Measurements from ENCODE around the gene TUBB6. TPM values are rescaled to one million over a fixed set of nuclear protein-coding genes. Genes with fewer than 3 reads are reported as not detected.

TUBB6 gene
- total and polyA plus RNA-seq, 2 of the 8 experiments (the other 6 are each of a cell fraction or from before 2014, with no cell fraction given): 126 to 223 TPM

GRCh38 chr18:12317664-12318333 lies 9.8 kb downstream of the TUBB6 start:
- no peak overlapping the region for H3K27ac ChIP-seq (ENCODE audit: low read depth, low read length)
- H4K91ac ChIP-seq (replicated peaks; ENCODE audit: insufficient read length, low read length): no peak overlapping the region
- no peak overlapping the region for H2AK5ac ChIP-seq (ENCODE audit: low read depth, low read length)
- H3K4me2 ChIP-seq (ENCODE audit: insufficient read depth in 1 of 2, low read depth in 2 of 2, low read length in 2 of 2): no peak overlapping the region
- H3K9ac ChIP-seq (replicated peaks in 1 of 4; ENCODE audit: extremely low read depth in 1 of 4, low read depth in 3 of 4, low read length in 3 of 4): no peak overlapping the region
- no peak overlapping the region for H4K8ac ChIP-seq (ENCODE audit: extremely low read depth, insufficient read depth, low read length)
- no peak overlapping the region for H3K4ac ChIP-seq (replicated peaks; ENCODE audit: insufficient read length, low read depth, low read length)
- no peak overlapping the region for H3K18ac ChIP-seq (ENCODE audit: extremely low read depth, low read length)
- H3K9me3 ChIP-seq (ENCODE audit: insufficient read depth in 2 of 2, low read depth in 1 of 2, low read length in 1 of 2): no peaks in the 10 kb centered on the region
- H3K14ac ChIP-seq (ENCODE audit: insufficient read length): no peak overlapping the region
- no peaks in the 10 kb centered on the region for H3K79me2 ChIP-seq (ENCODE audit: control insufficient read depth in 1 of 2, insufficient read depth in 2 of 2, low read length in 2 of 2)
- H4K5ac ChIP-seq (ENCODE audit: insufficient read length, low read depth, low read length): no peak overlapping the region
- no peak overlapping the region for H2BK12ac ChIP-seq (ENCODE audit: low read depth, low read length)
- H3K56ac ChIP-seq (replicated peaks; ENCODE audit: insufficient read length, low read depth, low read length): no peak overlapping the region
- H2BK15ac ChIP-seq (ENCODE audit: low read length): no peak overlapping the region
- POLR2A ChIA-PET (ENCODE audit: partially characterized antibody): interaction anchor here (0.6 to 2.4 kb wide), 9 partner anchors 10 to 387 kb away, joined by 3 to 19 read pairs (median 3); partner anchors contain the start of gene TUBB6
- no peak for DNase-seq (ENCODE audit: low read depth in 1 of 2, low spot score in 2 of 2)
- peaks cover 0 to 5% of the 10 kb centered on the region in 2 experiments for H4K20me1 ChIP-seq (replicated peaks in 1 of 2; ENCODE audit: control insufficient read depth in 1 of 2, insufficient read depth in 2 of 2, low read length in 2 of 2)
- TF ChIP-seq SIRT6 (IDR thresholded peaks at IDR 0.05; ENCODE audit: low read length) (no peak), RFX5 (IDR thresholded peaks at IDR 0.05; ENCODE audit: borderline replicate concordance, low read depth, low read length) (no peak), TAF1 (IDR thresholded peaks at IDR 0.05; ENCODE audit: low read depth, low read length) (no peak), SP2 (IDR thresholded peaks at IDR 0.05; ENCODE audit: low read length) (no peak), ZNF274 (IDR thresholded peaks at IDR 0.05; ENCODE audit: borderline replicate concordance, extremely low read depth, low read length) (no peak), POLR2A (IDR thresholded peaks at IDR 0.05; ENCODE audit: control extremely low read depth in 1 of 2, low read depth in 2 of 2, low read length in 2 of 2) (no peak), EP300 (IDR thresholded peaks at IDR 0.05; ENCODE audit: borderline replicate concordance in 1 of 2, low read depth in 2 of 2, low read length in 2 of 2) (no peak)
- FAIRE-seq: no peak
- WGBS, 2 experiments (ENCODE audit: extremely low coverage in 1 of 2, insufficient coverage in 1 of 2, insufficient read length in 1 of 2, insufficient replicate concordance in 2 of 2, low coverage in 1 of 2, low lambda C conversion rate in 2 of 2, missing lambda C conversion rate in 1 of 2): 88% methylated on average over 6 of the region's 6 CpGs; no CpG with 5 or more reads in 1 of the 2 experiments
- H2AFZ ChIP-seq (ENCODE audit: low read length): no peak overlapping the region
- H2BK120ac ChIP-seq (replicated peaks; ENCODE audit: low read depth, low read length): no peak overlapping the region
- CTCF ChIA-PET (ENCODE audit: partially characterized antibody): interaction anchor here (0.6 to 11.7 kb wide), 8 partner anchors 10 to 106 kb away, joined by 3 to 96 read pairs (median 5); partner anchors contain the start of gene TUBB6
- H3K27me3 ChIP-seq (replicated peaks in 1 of 4; ENCODE audit: control insufficient read depth in 3 of 4, extremely low read depth in 1 of 4, insufficient read depth in 3 of 4, low read length in 3 of 4): no peaks in the 10 kb centered on the region
- no peaks in the 10 kb centered on the region for H3K23me2 ChIP-seq (ENCODE audit: low read depth, low read length)
- H3K36me3 ChIP-seq (ENCODE audit: control insufficient read depth in 2 of 4, insufficient read depth in 4 of 4, low read length in 3 of 4): peaks cover 0 to 23% (median 0%) of the 10 kb centered on the region in 4 experiments; a peak in 2 of 8 replicates
- no peak overlapping the region for H3K23ac ChIP-seq (ENCODE audit: insufficient read length)
- no peak overlapping the region for H3K4me3 ChIP-seq (ENCODE audit: extremely low read depth in 1 of 4, insufficient read depth in 2 of 4, low read depth in 3 of 4, low read length in 4 of 4)
- no peak overlapping the region for H2BK20ac ChIP-seq (ENCODE audit: low read length)
- peaks cover 2% of the 10 kb centered on the region; the same call in 1 of the 2 replicates for H3K79me1 ChIP-seq (ENCODE audit: low read depth, low read length)
- H3K4me1 ChIP-seq (replicated peaks in 1 of 4; ENCODE audit: control insufficient read depth in 3 of 4, insufficient read depth in 4 of 4, low read length in 3 of 4): no peaks in the 10 kb centered on the region
- H2BK5ac ChIP-seq (ENCODE audit: low read depth, low read length): no peak overlapping the region

All from H1 (cell line).